Keratinocyte (primary cell): ENCODE measurements around the gene ALCAM.

ENCODE experiments used
- EZH2 ChIP-seq: IDR thresholded peaks from one replicate; pipeline ENCODE4 v1.6.1; 2012; ENCODE audit warnings: inconsistent platforms, mild to moderate bottlenecking, low read length, moderate library complexity
- TF ChIP-seq, protein P1 (sequence below), 3 experiments: IDR thresholded peaks in 1 of 3; conservative IDR thresholded peaks in 1 of 3; optimal IDR thresholded peaks in 1 of 3; 2 replicates in 2 of 3; 3 replicates in 1 of 3; pipeline versions ENCODE3 to v1.5.1; 2011; ENCODE audit warnings: low read length in 3 of 3, mild to moderate bottlenecking in 3 of 3, moderate library complexity in 2 of 3, control low read depth in 1 of 3, inconsistent platforms in 1 of 3; ENCODE audit not compliant: insufficient read depth in 2 of 3; ENCODE audit errors: extremely low read depth in 1 of 3

- TF ChIP-seq, protein P1, sequence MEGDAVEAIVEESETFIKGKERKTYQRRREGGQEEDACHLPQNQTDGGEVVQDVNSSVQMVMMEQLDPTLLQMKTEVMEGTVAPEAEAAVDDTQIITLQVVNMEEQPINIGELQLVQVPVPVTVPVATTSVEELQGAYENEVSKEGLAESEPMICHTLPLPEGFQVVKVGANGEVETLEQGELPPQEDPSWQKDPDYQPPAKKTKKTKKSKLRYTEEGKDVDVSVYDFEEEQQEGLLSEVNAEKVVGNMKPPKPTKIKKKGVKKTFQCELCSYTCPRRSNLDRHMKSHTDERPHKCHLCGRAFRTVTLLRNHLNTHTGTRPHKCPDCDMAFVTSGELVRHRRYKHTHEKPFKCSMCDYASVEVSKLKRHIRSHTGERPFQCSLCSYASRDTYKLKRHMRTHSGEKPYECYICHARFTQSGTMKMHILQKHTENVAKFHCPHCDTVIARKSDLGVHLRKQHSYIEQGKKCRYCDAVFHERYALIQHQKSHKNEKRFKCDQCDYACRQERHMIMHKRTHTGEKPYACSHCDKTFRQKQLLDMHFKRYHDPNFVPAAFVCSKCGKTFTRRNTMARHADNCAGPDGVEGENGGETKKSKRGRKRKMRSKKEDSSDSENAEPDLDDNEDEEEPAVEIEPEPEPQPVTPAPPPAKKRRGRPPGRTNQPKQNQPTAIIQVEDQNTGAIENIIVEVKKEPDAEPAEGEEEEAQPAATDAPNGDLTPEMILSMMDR (optimal IDR thresholded peaks at IDR 0.05 in 1 of 3, IDR thresholded peaks at IDR 0.05 in 1 of 3, conservative IDR thresholded peaks at IDR 0.05 in 1 of 3; ENCODE audit: extremely low read depth in 1 of 3, insufficient read depth in 2 of 3, low read length in 3 of 3) = no peak
- TF ChIP-seq EZH2 = no peak
Measured at GRCh38 chr3:105424412-105425152, 57.9 kb downstream of the ALCAM start.
